ENCODE data around the gene ATP5F1A.
"Not testable (repeated sequence)": the region's sequence is repeated elsewhere in the genome, so short reads cannot be mapped to it uniquely, and the experiment has no call there.

Gene ATP5F1A

DNA sequence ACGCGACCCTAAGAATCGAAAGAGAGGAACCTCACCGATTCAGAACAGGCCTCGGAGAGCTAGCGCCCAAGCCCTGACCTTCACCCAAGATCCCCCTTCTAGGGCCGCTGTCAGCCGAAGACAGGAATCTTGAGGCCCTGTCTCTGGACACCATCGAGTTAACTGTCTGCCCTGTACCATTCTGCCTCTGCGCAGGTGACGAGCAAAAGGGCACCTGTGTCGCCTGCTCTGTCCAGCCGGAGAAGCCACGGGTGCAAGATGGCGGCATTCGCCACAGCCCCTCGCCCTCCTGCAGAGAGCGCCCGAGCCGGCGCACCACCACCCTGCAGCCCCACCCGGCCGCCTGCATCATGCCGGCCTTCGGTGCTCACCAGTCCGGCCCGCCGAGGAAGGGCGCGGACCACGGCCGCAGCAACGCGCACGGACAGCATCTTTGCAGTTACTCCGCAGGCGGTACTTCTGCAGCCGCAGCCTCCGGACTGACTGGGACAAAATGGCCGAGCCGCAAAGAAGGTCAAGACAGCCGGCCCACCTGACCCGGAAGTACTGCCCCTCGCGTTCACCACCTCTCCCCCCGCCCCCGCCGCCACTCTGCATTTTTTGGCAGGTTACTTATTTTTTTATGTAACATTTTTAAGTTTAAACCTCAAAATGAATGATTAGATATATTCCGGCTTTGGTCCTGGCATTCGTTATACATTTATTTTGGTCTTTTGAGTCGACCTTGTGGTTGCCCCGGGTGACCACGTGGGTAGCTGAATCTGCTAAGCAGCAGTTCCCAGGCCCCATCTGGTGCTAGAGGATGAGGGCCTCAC, at the start of gene ATP5F1A:
TSS of gene ATP5F1A (minus strand) at position 496 of the 815 bp plus-strand sequence. CDS start at position 431, 65 bp downstream.
- Mint-ChIP-seq H3K27me3 (ENCODE audit: low read depth) (no peaks in the 10 kb centered on the region), H3K4me3 (peak within 1 kb of the TSS; percentile 99), H3K4me1 (ENCODE audit: low read depth) (peaks cover 20% of the 10 kb centered on the region), H3K36me3 (ENCODE audit: low read depth) (peaks cover 31% of the 10 kb centered on the region), H3K9me3 (no peaks in the 10 kb centered on the region), H3K27ac (peak within 1 kb of the TSS; percentile 94)
- DNase-seq (ENCODE audit: low spot score), result peak; percentile 82

DNA sequence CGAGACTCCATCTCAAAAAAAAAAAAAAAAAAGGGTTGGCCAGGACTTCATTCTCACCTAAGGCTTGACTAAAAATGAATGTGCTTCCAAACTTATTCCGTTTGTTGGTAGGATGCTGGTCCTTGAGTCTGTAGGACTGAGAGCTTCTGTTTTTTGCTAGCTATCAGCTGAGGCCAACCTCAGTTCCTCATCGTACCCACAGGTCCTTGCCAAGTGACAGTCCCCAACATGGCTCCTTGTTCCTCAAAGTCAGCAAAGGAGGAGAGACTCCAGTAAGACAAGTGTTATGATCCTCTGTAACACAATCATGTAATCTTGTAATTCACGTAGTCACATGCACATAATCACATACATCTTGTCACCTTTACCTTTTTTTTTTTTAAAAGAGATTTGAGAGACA, 43.1 kb upstream of the ATP5F1A start:
- DNase-seq (ENCODE audit: low spot score), result no peak
- Mint-ChIP-seq H3K27ac (no peak overlapping the region), H3K4me3 (no peak overlapping the region), H3K27me3 (ENCODE audit: low read depth) (no peaks in the 10 kb centered on the region), H3K36me3 (ENCODE audit: low read depth) (no peaks in the 10 kb centered on the region), H3K9me3 (no peaks in the 10 kb centered on the region), H3K4me1 (ENCODE audit: low read depth) (no peaks in the 10 kb centered on the region)

DNA sequence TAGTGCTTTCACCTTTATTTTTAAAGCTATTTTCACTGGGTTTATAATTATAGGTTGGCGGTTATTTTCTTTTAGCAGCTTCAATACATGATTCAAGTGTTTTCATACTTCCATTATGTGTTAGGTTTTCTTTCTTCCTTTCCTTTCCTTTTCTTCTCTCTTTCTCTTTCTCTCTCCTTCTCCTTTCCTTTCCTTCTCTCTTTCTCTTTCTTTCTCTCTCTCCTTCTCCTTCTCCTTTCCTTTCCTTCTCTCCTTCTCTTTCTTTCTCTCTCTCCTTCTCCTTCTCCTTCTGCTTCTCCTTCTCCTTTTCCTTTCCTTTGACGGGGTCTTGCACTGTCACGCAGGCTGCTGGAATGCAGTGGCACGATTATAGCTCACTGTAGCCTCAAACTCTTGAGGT, 42.1 kb upstream of the ATP5F1A start:
- Mint-ChIP-seq H3K4me1 (ENCODE audit: low read depth) (no peaks in the 10 kb centered on the region), H3K4me3 (no peak overlapping the region), H3K36me3 (ENCODE audit: low read depth) (no peaks in the 10 kb centered on the region), H3K9me3 (no peaks in the 10 kb centered on the region), H3K27me3 (ENCODE audit: low read depth) (no peaks in the 10 kb centered on the region), H3K27ac (no peak overlapping the region)
- no peak for DNase-seq (ENCODE audit: low spot score)

DNA sequence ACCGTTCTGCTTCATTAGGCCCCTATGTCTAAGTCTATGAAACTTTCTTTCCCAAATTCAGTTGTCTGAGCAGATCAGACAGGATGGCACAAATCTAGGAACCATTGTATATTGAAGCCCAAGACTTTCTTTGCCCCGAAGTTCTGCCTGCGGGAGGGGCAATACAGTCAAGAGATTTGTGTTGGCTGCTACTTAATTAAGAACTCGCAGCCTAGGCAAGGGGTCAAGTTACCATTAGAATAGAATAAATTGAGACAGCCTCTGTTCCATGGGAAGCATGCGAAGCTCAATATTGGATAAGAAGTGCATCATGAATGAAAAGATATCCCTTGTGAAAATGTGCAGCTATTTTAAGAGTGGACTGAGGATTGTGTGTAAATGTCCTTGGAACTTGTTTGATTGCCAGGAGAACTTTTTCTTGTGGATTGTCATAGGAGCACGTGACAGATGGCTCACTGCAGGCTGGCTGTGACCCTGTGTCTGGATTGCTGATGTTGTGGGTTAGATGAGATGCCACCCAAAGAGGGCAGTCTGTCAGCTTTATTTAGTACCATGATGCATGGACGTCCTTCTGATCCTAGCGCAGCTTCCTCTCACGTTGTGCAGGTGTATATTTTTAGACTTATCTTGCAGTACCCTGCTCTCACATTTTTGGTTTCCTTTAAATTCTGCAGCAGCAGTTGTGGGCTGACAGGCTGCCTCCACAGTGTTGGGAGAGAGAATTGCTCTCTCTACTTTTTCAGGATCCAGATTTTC, 37.0 kb upstream of the ATP5F1A start:
- Mint-ChIP-seq H3K4me1 (ENCODE audit: low read depth) (no peaks in the 10 kb centered on the region), H3K4me3 (no peak overlapping the region), H3K27ac (no peak overlapping the region), H3K36me3 (ENCODE audit: low read depth) (peaks cover 6% of the 10 kb centered on the region), H3K27me3 (ENCODE audit: low read depth) (no peaks in the 10 kb centered on the region), H3K9me3 (no peaks in the 10 kb centered on the region)
- DNase-seq (ENCODE audit: low spot score), result no peak

DNA sequence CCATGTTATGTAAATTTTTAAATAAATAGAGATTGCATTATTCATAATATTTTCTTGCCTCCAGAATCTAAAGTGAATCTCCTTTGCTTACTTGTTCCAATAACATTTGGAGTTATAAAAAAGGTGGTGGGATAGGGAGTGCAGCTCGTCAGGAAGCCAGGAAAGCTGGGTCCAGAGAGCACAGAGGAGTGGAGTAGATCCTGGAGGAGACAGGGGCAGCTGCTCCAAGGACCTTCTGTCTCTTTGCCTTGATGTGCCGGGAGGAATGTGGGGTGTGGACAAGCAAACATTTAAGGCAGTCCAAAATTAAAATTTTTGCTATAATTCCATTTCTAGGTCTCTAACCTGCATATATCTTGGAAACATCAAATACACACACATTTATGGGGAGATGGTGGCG, 35.4 kb upstream of the ATP5F1A start:
- Mint-ChIP-seq H3K4me1 (ENCODE audit: low read depth) (no peaks in the 10 kb centered on the region), H3K9me3 (no peaks in the 10 kb centered on the region), H3K4me3 (no peak overlapping the region), H3K27me3 (ENCODE audit: low read depth) (no peaks in the 10 kb centered on the region), H3K27ac (no peak overlapping the region), H3K36me3 (ENCODE audit: low read depth) (peaks cover 15% of the 10 kb centered on the region)
- no peak for DNase-seq (ENCODE audit: low spot score)

DNA sequence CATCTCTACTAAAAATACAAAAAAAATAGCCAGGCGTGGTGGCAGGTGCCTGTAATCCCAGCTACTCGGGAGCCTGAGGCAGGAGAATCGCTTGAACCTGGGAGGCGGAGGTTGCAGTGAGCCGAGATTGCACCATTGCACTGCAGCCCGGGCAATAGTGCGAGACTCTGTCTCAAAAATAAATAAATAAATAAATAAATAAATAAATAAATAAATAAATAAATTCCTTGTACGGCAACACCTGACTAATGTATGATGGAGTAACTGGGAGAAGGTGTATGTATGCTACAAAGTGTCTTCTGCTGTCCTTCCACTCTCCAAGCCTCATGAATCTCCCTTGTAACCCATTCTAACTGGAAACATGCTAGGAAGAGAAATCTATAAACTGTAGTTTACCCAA, 32.5 kb upstream of the ATP5F1A start:
- peaks cover 25% of the 10 kb centered on the region for H3K36me3 Mint-ChIP-seq (ENCODE audit: low read depth)
- H3K4me1 Mint-ChIP-seq (ENCODE audit: low read depth); DNase-seq (ENCODE audit: low spot score); H3K4me3 Mint-ChIP-seq; H3K9me3 Mint-ChIP-seq; H3K27ac Mint-ChIP-seq; H3K27me3 Mint-ChIP-seq (ENCODE audit: low read depth): not testable (repeated sequence)

DNA sequence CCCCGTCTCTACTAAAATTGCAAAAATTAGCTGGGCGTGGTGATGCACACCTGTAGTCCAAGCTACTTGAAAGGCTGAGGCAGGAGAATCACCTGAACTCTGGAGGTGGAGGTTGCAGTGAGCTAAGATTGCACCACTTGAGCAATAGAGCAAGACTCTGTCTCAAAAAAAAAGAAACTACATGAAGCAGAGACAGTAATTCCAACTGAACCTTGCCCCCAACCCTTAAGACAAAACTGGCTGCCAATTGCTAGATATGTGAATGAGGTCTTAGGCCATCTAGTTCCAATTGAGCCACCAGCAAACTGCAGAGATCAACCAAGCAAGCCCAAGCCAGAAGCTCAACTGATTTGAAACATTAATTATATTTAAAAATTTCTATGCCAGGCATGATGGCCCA, 32.0 kb upstream of the ATP5F1A start:
- H3K9me3 Mint-ChIP-seq, result no peaks in the 10 kb centered on the region
- H3K36me3 Mint-ChIP-seq (ENCODE audit: low read depth), result peaks cover 25% of the 10 kb centered on the region
- no peak for DNase-seq (ENCODE audit: low spot score)
- no peak overlapping the region for H3K27ac Mint-ChIP-seq
- H3K4me3 Mint-ChIP-seq, result no peak overlapping the region
- H3K4me1 Mint-ChIP-seq (ENCODE audit: low read depth), result no peaks in the 10 kb centered on the region
- no peaks in the 10 kb centered on the region for H3K27me3 Mint-ChIP-seq (ENCODE audit: low read depth)

DNA sequence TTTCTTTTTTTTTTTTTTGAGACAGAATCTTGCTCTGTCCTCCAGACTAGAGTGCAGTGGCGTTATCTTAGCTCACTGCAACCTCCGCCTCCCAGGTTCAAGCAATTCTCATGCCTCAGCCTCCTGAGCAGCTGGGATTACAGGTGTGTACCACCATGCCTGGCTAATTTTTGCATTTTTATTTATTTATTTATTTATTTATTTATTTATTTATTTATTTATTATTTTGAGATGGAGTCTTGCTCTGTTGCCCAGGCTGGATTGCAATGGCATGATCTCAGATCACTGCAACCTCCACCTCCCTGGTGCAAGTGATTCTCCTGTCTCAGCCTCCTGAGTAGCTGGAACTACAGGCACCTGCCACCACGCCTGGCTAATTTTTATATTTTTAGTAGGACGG, 28.5 kb upstream of the ATP5F1A start:
- peaks cover 41% of the 10 kb centered on the region for H3K36me3 Mint-ChIP-seq (ENCODE audit: low read depth)

DNA sequence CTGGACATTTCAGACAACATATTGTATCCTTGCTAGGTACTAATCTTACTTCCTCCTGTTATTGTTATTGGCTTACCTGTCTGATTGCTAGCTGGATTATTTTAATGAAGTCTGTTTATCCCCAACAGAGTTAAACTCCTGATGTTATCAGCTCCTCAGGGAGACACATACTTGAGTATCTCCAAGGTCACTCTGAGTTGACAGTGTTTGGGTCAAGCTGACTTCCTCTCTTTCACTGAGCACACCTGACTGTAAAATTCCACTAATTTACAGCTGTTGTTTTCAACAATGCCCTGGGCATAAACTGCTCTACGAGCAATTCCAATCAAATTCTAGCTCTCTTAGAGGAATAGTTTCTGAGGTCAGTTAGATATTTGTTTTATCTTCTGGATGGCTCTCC, 15.7 kb upstream of the ATP5F1A start:
- no peak overlapping the region for H3K27ac Mint-ChIP-seq
- peaks cover 41% of the 10 kb centered on the region for H3K36me3 Mint-ChIP-seq (ENCODE audit: low read depth)
- H3K4me1 Mint-ChIP-seq (ENCODE audit: low read depth), result no peaks in the 10 kb centered on the region

More for the DNA sequence above, 28.5 kb upstream of the ATP5F1A start:
- not testable (repeated sequence) for H3K4me1 Mint-ChIP-seq (ENCODE audit: low read depth); H3K27me3 Mint-ChIP-seq (ENCODE audit: low read depth); DNase-seq (ENCODE audit: low spot score); H3K9me3 Mint-ChIP-seq; H3K27ac Mint-ChIP-seq; H3K4me3 Mint-ChIP-seq

DNA sequence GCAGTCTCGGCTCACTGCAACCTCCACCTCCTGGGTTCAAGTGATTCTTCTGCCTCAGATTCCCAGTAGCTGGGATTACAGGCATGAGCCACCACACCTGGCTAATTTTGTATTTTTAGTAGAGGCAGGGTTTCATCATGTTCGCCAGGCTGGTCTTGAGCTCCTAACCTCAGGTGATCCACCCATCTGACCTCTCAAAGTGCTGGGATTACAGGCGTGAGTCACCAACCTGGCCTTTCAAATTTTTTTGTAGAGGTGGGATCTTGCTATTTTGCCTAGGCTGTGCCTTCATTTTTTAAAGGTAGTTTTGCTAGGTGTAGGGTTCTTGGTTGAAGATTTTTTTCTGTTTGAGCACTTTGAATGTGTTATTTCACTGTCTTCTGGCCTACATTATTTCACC, 12.3 kb upstream of the ATP5F1A start:
- no peak for DNase-seq (ENCODE audit: low spot score)
- Mint-ChIP-seq H3K27me3 (ENCODE audit: low read depth) (no peaks in the 10 kb centered on the region), H3K4me3 (no peak overlapping the region), H3K27ac (peak overlapping the region; percentile 26), H3K36me3 (ENCODE audit: low read depth) (peaks cover 39% of the 10 kb centered on the region), H3K9me3 (no peaks in the 10 kb centered on the region), H3K4me1 (ENCODE audit: low read depth) (peaks cover 9% of the 10 kb centered on the region)

More for the DNA sequence above, 15.7 kb upstream of the ATP5F1A start:
- H3K9me3 Mint-ChIP-seq, result no peaks in the 10 kb centered on the region
- no peaks in the 10 kb centered on the region for H3K27me3 Mint-ChIP-seq (ENCODE audit: low read depth)
- DNase-seq (ENCODE audit: low spot score), result no peak
- no peak overlapping the region for H3K4me3 Mint-ChIP-seq

DNA sequence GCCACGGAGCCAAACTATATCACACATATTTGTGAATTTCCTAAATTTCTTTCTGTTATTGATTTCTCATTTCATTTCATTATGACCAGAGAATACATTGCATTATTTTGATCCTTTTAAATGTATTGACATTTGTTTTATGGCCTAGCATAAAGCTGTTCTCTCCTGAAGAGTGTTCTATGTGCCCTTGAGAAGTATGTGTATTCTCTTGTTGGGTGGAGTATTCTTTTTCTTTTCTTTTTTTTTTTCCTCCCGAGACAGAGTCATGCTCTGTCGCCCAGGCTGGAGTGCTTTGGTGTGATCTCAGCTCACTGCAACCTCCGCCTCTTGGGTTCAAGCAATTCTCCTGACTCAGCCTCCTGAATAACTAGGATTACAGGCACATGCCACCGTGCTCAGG, 11.3 kb upstream of the ATP5F1A start:
- Mint-ChIP-seq H3K4me3 (no peak overlapping the region), H3K27me3 (ENCODE audit: low read depth) (no peaks in the 10 kb centered on the region), H3K9me3 (no peaks in the 10 kb centered on the region), H3K27ac (no peak overlapping the region), H3K4me1 (ENCODE audit: low read depth) (peaks cover 13% of the 10 kb centered on the region), H3K36me3 (ENCODE audit: low read depth) (peaks cover 33% of the 10 kb centered on the region)
- no peak for DNase-seq (ENCODE audit: low spot score)

DNA sequence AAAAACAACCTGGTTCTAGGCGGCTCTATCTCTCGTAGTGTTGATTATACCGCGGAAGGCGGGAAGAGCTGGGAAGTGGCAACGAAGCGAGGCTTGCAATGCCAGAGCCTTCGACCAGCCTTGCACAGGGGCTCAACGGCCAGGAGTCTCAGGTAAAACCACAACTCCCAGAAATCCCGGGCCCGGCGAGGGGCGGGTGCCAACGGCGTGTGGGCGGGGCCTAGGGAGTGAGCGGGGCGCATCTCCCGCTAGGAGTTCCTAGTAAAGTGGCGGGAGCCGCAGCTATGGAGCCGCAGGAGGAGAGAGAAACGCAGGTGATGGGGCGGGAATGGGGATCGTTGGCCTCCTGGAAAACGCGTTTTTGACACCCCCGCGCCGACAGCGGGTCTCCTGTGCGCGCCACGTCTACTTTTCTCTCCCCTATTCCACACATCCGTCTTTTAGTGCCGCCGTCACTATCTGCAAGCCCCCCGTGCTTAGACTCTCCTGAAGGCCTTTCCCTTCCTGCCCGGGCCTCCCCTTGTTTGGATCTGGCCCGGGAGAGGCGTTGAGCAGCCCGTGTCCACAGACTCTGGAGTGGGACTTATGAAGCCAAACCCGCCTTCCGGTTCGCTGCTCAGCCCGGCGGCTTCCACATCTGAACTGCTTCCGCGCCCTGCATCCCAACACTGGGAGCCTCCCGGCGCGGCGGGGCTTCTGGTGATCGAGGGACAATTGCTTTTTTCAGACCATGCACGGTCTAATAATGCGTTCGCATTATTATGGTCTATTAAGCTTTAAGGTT, 6.2 kb upstream of the ATP5F1A start, which contains the start of gene HAUS1:
TSS of gene HAUS1 (plus strand) at position 258 of the 784 bp plus-strand sequence. CDS start at position 285, 27 bp downstream.
- DNase-seq (ENCODE audit: low spot score), result peak; percentile 80
- peak within 1 kb of the TSS; percentile 86 for H3K27ac Mint-ChIP-seq
- H3K36me3 Mint-ChIP-seq (ENCODE audit: low read depth), result peaks cover 16% of the 10 kb centered on the region
- H3K27me3 Mint-ChIP-seq (ENCODE audit: low read depth), result no peaks in the 10 kb centered on the region
- H3K4me3 Mint-ChIP-seq, result peak within 1 kb of the TSS; percentile 97
- no peaks in the 10 kb centered on the region for H3K9me3 Mint-ChIP-seq
- peaks cover 17% of the 10 kb centered on the region for H3K4me1 Mint-ChIP-seq (ENCODE audit: low read depth)

DNA sequence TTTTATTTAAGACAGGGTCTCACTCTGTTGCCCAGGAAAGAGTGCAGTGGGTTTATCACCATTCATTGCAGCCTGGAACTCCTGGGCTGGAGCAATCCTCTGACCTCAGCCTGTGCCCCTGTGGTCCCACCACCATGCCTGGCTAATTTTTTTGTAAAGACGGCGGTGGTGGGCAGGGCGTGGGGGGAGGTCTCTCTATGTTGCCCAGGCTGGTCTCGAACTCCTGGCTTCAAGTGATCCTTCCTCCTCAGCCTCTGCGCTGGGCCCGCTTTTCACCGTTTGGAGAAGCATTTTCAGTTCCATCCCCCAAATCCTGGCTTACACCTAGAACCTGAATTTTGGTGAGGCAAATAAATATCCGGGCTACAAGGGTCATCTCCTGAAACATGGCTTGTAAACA, 1.4 kb upstream of the ATP5F1A start:
- Mint-ChIP-seq H3K4me3 (no peak overlapping the region), H3K4me1 (ENCODE audit: low read depth) (peaks cover 21% of the 10 kb centered on the region), H3K36me3 (ENCODE audit: low read depth) (peaks cover 20% of the 10 kb centered on the region), H3K27ac (no peak overlapping the region), H3K27me3 (ENCODE audit: low read depth) (no peaks in the 10 kb centered on the region), H3K9me3 (no peaks in the 10 kb centered on the region)
- DNase-seq (ENCODE audit: low spot score), result no peak

DNA sequence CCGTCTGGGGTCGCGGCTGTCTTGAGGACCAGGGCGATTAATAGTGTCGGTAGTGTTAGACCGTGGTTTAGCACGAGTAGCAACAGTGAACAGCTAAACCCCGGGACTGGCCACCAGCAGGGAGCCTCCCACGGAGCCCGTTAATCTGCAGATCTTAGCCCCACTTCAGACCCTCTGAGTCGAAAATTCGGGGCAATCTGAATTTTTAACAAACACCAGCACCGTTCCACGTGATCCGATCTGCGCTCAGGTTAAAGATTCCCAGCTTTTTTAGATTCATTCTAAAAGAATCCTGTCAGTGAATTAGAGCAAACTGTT, 479 bp upstream of the ATP5F1A start:
- Mint-ChIP-seq H3K4me1 (ENCODE audit: low read depth) (peaks cover 20% of the 10 kb centered on the region), H3K27ac (peak overlapping the region; percentile 94), H3K9me3 (no peaks in the 10 kb centered on the region), H3K36me3 (ENCODE audit: low read depth) (peaks cover 25% of the 10 kb centered on the region), H3K4me3 (peak overlapping the region; percentile 99), H3K27me3 (ENCODE audit: low read depth) (no peaks in the 10 kb centered on the region)
- DNase-seq (ENCODE audit: low spot score), result no peak

All from T-helper 2 cell treated with Interferon-gamma antibody and Interleukin-4, amounts not matched to agents 5 μg/mL and 100 μg/mL, for 36 hours (primary cell).